H9 (cell line): Measurements from ENCODE around the gene RASSF7. TPM values are rescaled to one million over a fixed set of nuclear protein-coding genes. Genes with fewer than 3 reads are reported as not detected.

Source experiments
- DNase-seq: peaks from one replicate; pipeline ENCODE4 v3.0.0-alpha.2; 2017
- H2AFZ ChIP-seq: one replicate; pipeline ENCODE4 v1.6.1; 2013; ENCODE audit warnings: mild to moderate bottlenecking, low read length, control low read depth, moderate library complexity
- H2AK5ac ChIP-seq: 2 replicates; pipeline ENCODE4 v1.6.1; 2013; ENCODE audit warnings: low read length, control low read depth, mixed read lengths; ENCODE audit not compliant: insufficient read length
- H2BK120ac ChIP-seq: one replicate; pipeline ENCODE4 v1.6.1; 2013; ENCODE audit warnings: low read depth, mild to moderate bottlenecking, low read length, control low read depth, inconsistent platforms; ENCODE audit not compliant: poor library complexity, severe bottlenecking
- H2BK12ac ChIP-seq: 2 replicates; pipeline ENCODE4 v1.6.1; 2013; ENCODE audit warnings: low read length, control low read depth, mixed read lengths, low read depth; ENCODE audit not compliant: insufficient read length
- H2BK15ac ChIP-seq: 2 replicates; pipeline ENCODE4 v1.6.1; 2013; ENCODE audit warnings: low read depth, low read length, control low read depth
- H2BK20ac ChIP-seq: one replicate; pipeline ENCODE4 v1.6.1; 2013; ENCODE audit warnings: low read depth, mild to moderate bottlenecking, low read length, control low read depth, inconsistent platforms; ENCODE audit not compliant: poor library complexity, severe bottlenecking
- H2BK5ac ChIP-seq: 2 replicates; pipeline ENCODE4 v1.6.1; 2013; ENCODE audit warnings: low read length, control low read depth, mixed read lengths; ENCODE audit not compliant: insufficient read length
- H3K14ac ChIP-seq: 2 replicates; pipeline ENCODE4 v1.6.1; 2013; ENCODE audit warnings: low read length, control low read depth; ENCODE audit not compliant: insufficient read depth
- H3K18ac ChIP-seq: 2 replicates; pipeline ENCODE4 v1.6.1; 2013; ENCODE audit warnings: low read depth, mild to moderate bottlenecking, mixed read lengths, low read length, control low read depth; ENCODE audit not compliant: insufficient read length
- H3K23ac ChIP-seq: 2 replicates; pipeline ENCODE4 v1.6.1; 2013; ENCODE audit warnings: low read length, control low read depth, mixed read lengths, low read depth; ENCODE audit not compliant: insufficient read length
- H3K23me2 ChIP-seq: 2 replicates; pipeline ENCODE4 v1.6.1; 2013; ENCODE audit warnings: low read depth, mild to moderate bottlenecking, mixed read lengths, low read length, control low read depth; ENCODE audit not compliant: insufficient read length, poor library complexity, severe bottlenecking
- H3K27ac ChIP-seq: 2 replicates; pipeline ENCODE4 v1.5.1; 2013; ENCODE audit warnings: low read length, control low read depth, mixed read lengths, low read depth; ENCODE audit not compliant: insufficient read length
- H3K27me3 ChIP-seq: 2 replicates; pipeline ENCODE4 v1.6.1; 2013; ENCODE audit warnings: low read length, control low read depth, inconsistent platforms; ENCODE audit not compliant: insufficient read depth
- H3K4ac ChIP-seq: 2 replicates; pipeline ENCODE4 v1.6.1; 2013; ENCODE audit warnings: low read depth, mild to moderate bottlenecking, control low read depth, inconsistent platforms, low read length, moderate library complexity
- H3K4me1 ChIP-seq: 2 replicates; pipeline ENCODE4 v1.6.1; 2013; ENCODE audit warnings: low read length, control low read depth, inconsistent platforms; ENCODE audit not compliant: insufficient read depth
- H3K4me2 ChIP-seq: 2 replicates; pipeline ENCODE4 v1.6.1; 2013; ENCODE audit warnings: low read length, control low read depth, mixed read lengths; ENCODE audit not compliant: insufficient read length, insufficient read depth
- H3K56ac ChIP-seq: 2 replicates; pipeline ENCODE4 v1.6.1; 2013; ENCODE audit warnings: low read depth, mild to moderate bottlenecking, mixed read lengths, low read length, control low read depth; ENCODE audit not compliant: insufficient read length
- H3K79me1 ChIP-seq: 2 replicates; pipeline ENCODE4 v1.6.1; 2013; ENCODE audit warnings: low read depth, mild to moderate bottlenecking, moderate library complexity, low read length, control low read depth, inconsistent platforms; ENCODE audit not compliant: insufficient read depth, poor library complexity, severe bottlenecking
- H3K79me2 ChIP-seq: 2 replicates; pipeline ENCODE4 v1.6.1; 2013; ENCODE audit warnings: low read length, control low read depth, inconsistent platforms; ENCODE audit not compliant: insufficient read depth
- H3K9ac ChIP-seq: 2 replicates; pipeline ENCODE4 v1.6.1; 2013; ENCODE audit warnings: low read length, control low read depth, mixed read lengths; ENCODE audit not compliant: insufficient read length; ENCODE audit errors: extremely low read depth
- H3K9me3 ChIP-seq: one replicate; pipeline ENCODE4 v1.6.1; 2013; ENCODE audit warnings: low read depth, low read length, inconsistent platforms; ENCODE audit not compliant: control insufficient read depth
- H3T11ph ChIP-seq: one replicate; pipeline ENCODE4 v1.6.1; 2013; ENCODE audit warnings: mild to moderate bottlenecking, low read length, control low read depth, inconsistent platforms
- H4K20me1 ChIP-seq: one replicate; pipeline ENCODE4 v1.6.1; 2013; ENCODE audit not compliant: control insufficient read depth, insufficient read length, insufficient read depth
- H4K5ac ChIP-seq: 2 replicates; pipeline ENCODE4 v1.6.1; 2013; ENCODE audit warnings: low read depth, mild to moderate bottlenecking, mixed read lengths, low read length, control low read depth; ENCODE audit not compliant: insufficient read length
- H4K8ac ChIP-seq: replicated peaks from 2 replicates; pipeline ENCODE4 v1.6.1; 2013; ENCODE audit warnings: low read length, control low read depth, mixed read lengths, low read depth; ENCODE audit not compliant: insufficient read length
- H4K91ac ChIP-seq: 2 replicates; pipeline ENCODE4 v1.6.1; 2013; ENCODE audit warnings: low read depth, mild to moderate bottlenecking, moderate library complexity, mixed read lengths, low read length, control low read depth; ENCODE audit not compliant: insufficient read length
- H3K27ac Mint-ChIP-seq, 3 experiments: 2 replicates in 2 of 3; 3 replicates in 1 of 3; pipeline ENCODE4 v1.8.0; 2020 to 2021; ENCODE audit warnings: mixed read lengths in 3 of 3, mild to moderate bottlenecking in 1 of 3, moderate library complexity in 1 of 3
- H3K27me3 Mint-ChIP-seq: 2 replicates; pipeline ENCODE4 v1.8.0; 2021; ENCODE audit warnings: low read depth, mild to moderate bottlenecking, moderate library complexity, mixed read lengths
- H3K36me3 Mint-ChIP-seq, 3 experiments: 2 replicates in 2 of 3; 3 replicates in 1 of 3; pipeline ENCODE4 v1.8.0; 2020 to 2021; ENCODE audit warnings: low read depth in 3 of 3, mixed read lengths in 3 of 3; ENCODE audit not compliant: insufficient read depth in 1 of 3
- H3K4me1 Mint-ChIP-seq, 2 experiments: 2 replicates each; pipeline ENCODE4 v1.8.0; 2020; ENCODE audit warnings: mixed read lengths in 2 of 2
- H3K4me3 Mint-ChIP-seq, 2 experiments: 2 replicates in 1 of 2; 3 replicates in 1 of 2; pipeline ENCODE4 v1.8.0; 2020 to 2021; ENCODE audit warnings: mild to moderate bottlenecking in 2 of 2, mixed read lengths in 2 of 2, moderate library complexity in 1 of 2
- H3K9me3 Mint-ChIP-seq, 2 experiments: 2 replicates in 1 of 2; 3 replicates in 1 of 2; pipeline ENCODE4 v1.8.0; 2020; ENCODE audit warnings: mild to moderate bottlenecking in 2 of 2, mixed read lengths in 2 of 2, moderate library complexity in 1 of 2
- WGBS: extraction: QIAGEN DNeasy Blood & Tissue Kit; methylation state at CpG from one replicate; pipeline ENCODE4 v1.1.7; 2013; ENCODE audit warnings: missing lambda C conversion rate, low lambda C conversion rate, mixed read lengths; ENCODE audit not compliant: insufficient read length; ENCODE audit errors: extremely low coverage; 5-methylcytosine and 5-hydroxymethylcytosine counted together
- total RNA-seq: library from RNA; stranded (reverse); gene quantifications from 2 replicates; pipeline ENCODE4 v1.2.1, GENCODE V29; 2021
- TF ChIP-seq, protein P1 (sequence below): fragments of 200-600 bp; sonication (generic); conservative IDR thresholded peaks from 3 replicates; pipeline ENCODE4 v1.8.0; 2021; ENCODE audit warnings: antibody characterized with exemption, mild to moderate bottlenecking

The RASSF7 gene
- total RNA-seq, 1 experiment from 2014 or later: 26.3 TPM

DNA sequence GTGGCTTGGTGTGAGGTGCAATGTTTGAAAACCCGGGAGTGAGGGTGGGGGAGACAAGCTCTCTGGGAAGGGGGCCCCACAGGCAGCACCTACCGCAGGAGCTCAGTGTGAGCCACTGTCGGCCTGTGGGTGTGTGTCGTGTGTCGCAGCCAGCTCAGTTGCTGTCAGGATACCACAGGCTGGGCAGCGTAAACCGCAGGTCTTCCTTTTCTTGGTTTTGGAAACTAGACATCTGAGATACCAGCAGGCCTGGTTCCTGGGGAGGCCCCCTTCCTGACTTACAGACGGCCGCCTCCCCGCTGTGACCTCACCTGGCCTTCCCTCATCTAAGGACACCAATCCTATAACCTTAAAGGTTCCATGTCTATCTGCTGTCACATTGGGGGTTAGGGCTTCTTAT is 35.6 kb downstream of the RASSF7 start:
- Histone ChIP-seq H3K79me2 (no peaks in the 10 kb centered on the region), H2BK120ac (no peak overlapping the region), H3K23me2 (no peaks in the 10 kb centered on the region), H3K9ac (no peak overlapping the region), H3K23ac (no peak overlapping the region), H4K20me1 (no peaks in the 10 kb centered on the region), H2BK15ac (no peak overlapping the region), H2BK12ac (no peak overlapping the region), H3K4me1 (no peaks in the 10 kb centered on the region), H3K79me1 (no peaks in the 10 kb centered on the region), H2AK5ac (no peak overlapping the region), H2BK20ac (no peak overlapping the region), H2AFZ (no peak overlapping the region), H3K27ac (no peak overlapping the region), H4K5ac (no peak overlapping the region), H3K4ac (no peak overlapping the region), H4K8ac (no peak overlapping the region), H3K18ac (no peak overlapping the region), H3K56ac (no peak overlapping the region), H2BK5ac (no peak overlapping the region), H4K91ac (no peak overlapping the region), H3K27me3 (no peaks in the 10 kb centered on the region), H3K14ac (no peak overlapping the region), H3K4me2 (no peak overlapping the region), H3K9me3 (no peaks in the 10 kb centered on the region), H3T11ph (no peak overlapping the region)
- Mint-ChIP-seq H3K4me3 (no peak overlapping the region), H3K9me3 (no peaks in the 10 kb centered on the region; a peak in 1 of 5 replicates), H3K27ac (peak overlapping the region in 1 of 3 experiments; percentile 39; a peak in 1 of 7 replicates), H3K4me1 (no peaks in the 10 kb centered on the region), H3K27me3 (0 out of 2 replicates have a peak, but pooled peaks cover 2% of the 10 kb centered on the region), H3K36me3 (peaks cover 50 to 80% (median 78%) of the 10 kb centered on the region in 3 experiments)
- TF ChIP-seq, protein P1, sequence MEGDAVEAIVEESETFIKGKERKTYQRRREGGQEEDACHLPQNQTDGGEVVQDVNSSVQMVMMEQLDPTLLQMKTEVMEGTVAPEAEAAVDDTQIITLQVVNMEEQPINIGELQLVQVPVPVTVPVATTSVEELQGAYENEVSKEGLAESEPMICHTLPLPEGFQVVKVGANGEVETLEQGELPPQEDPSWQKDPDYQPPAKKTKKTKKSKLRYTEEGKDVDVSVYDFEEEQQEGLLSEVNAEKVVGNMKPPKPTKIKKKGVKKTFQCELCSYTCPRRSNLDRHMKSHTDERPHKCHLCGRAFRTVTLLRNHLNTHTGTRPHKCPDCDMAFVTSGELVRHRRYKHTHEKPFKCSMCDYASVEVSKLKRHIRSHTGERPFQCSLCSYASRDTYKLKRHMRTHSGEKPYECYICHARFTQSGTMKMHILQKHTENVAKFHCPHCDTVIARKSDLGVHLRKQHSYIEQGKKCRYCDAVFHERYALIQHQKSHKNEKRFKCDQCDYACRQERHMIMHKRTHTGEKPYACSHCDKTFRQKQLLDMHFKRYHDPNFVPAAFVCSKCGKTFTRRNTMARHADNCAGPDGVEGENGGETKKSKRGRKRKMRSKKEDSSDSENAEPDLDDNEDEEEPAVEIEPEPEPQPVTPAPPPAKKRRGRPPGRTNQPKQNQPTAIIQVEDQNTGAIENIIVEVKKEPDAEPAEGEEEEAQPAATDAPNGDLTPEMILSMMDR: no peak
- DNase-seq: no peak
- no CpG with 5 or more reads among the region's 10 CpGs for WGBS
